IPS DF 19.7 (cell line): ENCODE results near the gene NOP9.
"Not testable (repeated sequence)": the region's sequence is repeated elsewhere in the genome, so short reads cannot be mapped to it uniquely, and the experiment has no call there.

Experiments used
- DNase-seq: peaks from one replicate; pipeline ENCODE4 v3.0.0-alpha.2; 2013; ENCODE audit warnings: low read depth, low spot score

Gene NOP9

DNA sequence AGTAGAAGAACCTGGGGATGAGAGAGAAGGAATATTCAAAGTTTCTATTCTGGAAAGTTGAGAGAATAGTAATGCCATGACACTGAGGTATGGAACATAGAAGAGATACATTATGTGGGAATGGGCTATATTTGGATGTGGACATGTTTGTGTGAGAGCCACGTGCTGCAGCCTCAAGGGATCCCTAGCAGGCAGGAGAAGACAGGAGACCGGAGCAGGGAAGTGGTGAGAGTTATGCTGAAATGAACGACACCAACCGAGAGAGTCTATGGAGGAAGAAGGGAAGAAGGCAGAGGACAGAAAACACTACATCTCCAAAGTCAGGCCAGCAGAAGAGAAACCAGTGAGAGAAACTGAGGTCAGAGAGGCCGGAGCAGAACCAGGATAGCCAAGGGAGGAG, 50.1 kb downstream of the NOP9 start:
- DNase-seq = no peak

DNA sequence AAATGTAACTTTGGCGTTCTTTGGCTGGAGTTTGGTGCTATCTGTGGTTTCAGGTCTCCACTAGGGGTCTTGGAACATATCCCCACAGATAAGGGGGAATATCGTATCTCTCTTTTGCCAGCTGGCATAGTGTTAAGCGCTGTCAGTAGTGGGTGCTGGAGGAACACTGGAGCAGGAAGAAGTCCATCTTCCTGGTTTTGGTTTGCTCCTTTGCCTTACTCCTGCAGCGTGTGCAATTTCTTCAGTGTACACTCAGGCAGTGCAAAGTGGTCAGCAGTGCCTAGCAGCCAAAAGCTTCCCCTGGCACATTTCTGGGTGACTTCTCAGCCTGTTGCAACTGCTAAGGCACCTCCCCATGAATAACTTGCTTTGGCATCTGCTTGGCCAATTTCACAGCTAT, 51.9 kb downstream of the NOP9 start:
- no peak for DNase-seq

- DNase-seq = no peak
These were observed 54.2 kb downstream of the NOP9 start for GRCh38 chr14:24353559-24354481.

DNA sequence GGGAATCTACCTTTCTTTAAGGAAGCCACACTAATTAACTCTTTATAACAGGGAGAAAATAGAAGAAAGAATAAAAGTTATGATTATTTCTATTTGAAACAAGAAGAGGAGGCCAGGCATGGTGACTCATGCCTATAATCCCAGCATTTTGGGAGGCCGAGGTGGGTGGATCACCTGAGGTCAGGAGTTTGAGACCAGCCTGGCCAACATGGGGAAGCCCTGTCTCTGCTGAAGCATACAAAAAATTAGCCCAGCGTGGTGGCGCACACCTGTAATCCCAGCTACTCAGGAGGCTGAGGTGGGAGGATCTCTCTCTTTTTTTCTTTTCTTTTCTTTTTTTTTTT, 54.8 kb downstream of the NOP9 start:
- not testable (repeated sequence) for DNase-seq

DNA sequence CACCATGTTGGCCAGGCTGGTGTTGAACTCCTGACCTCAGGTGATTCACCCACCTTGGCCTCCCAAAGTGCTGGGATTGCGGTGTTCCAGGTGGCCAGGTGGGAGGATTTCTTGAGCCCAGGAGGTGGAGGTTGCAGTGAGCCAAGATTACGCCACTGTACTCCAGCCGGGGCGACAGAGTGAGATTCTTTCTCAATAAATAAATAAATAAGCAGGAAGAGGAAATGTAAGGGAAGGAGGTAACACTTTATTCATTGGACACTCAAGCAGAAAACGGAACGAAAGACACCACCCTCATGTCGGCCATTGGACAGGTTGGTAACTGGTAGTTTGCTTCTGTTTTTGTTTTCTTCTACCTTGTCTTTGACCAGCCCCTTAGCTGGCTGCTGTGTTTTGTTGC, 55.4 kb downstream of the NOP9 start:
- no peak for DNase-seq

GRCh38 chr14:24356208-24356607, 56.6 kb downstream of the NOP9 start:
- DNase-seq = no peak
